ENCODE data around the gene MAL. TPM values are rescaled to one million over a fixed set of nuclear protein-coding genes. Genes with fewer than 3 reads are reported as not detected.

The MAL gene
- total and polyA plus RNA-seq, 2 of the 4 experiments (the other 2 are of a cell fraction): not detected

GRCh38 chr2:95052804-95053479, 27.4 kb downstream of the MAL start:
- H3K4me2 ChIP-seq (ENCODE audit: low read depth, low read length): no peak overlapping the region
- no peak for TF ChIP-seq RFX5 (IDR thresholded peaks at IDR 0.05; ENCODE audit: low read depth, low read length)
- no peak for TF ChIP-seq MXI1 (IDR thresholded peaks at IDR 0.05; ENCODE audit: borderline replicate concordance, low read depth, low read length)
- TF ChIP-seq, protein P1, sequence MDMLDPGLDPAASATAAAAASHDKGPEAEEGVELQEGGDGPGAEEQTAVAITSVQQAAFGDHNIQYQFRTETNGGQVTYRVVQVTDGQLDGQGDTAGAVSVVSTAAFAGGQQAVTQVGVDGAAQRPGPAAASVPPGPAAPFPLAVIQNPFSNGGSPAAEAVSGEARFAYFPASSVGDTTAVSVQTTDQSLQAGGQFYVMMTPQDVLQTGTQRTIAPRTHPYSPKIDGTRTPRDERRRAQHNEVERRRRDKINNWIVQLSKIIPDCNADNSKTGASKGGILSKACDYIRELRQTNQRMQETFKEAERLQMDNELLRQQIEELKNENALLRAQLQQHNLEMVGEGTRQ (IDR thresholded peaks at IDR 0.05; ENCODE audit: low read depth, low read length): no peak
- no peak for TF ChIP-seq MAZ (IDR thresholded peaks at IDR 0.05; ENCODE audit: borderline replicate concordance, low read depth, low read length)
- no peak for TF ChIP-seq ELK1 (IDR thresholded peaks at IDR 0.05; ENCODE audit: borderline replicate concordance, low read depth, low read length)
- no peak for TF ChIP-seq POLR2A (IDR thresholded peaks at IDR 0.05; ENCODE audit: low read depth, low read length)
- no peak for TF ChIP-seq CHD1 (IDR thresholded peaks at IDR 0.05; ENCODE audit: low read depth, low read length)
- no peak for TF ChIP-seq NFE2L2 (IDR thresholded peaks at IDR 0.05; ENCODE audit: low read depth, low read length)
- no peak for TF ChIP-seq FOS (IDR thresholded peaks at IDR 0.05; ENCODE audit: low read depth, low read length)
- TF ChIP-seq BHLHE40 (IDR thresholded peaks at IDR 0.05; ENCODE audit: low read depth, low read length): no peak
- TF ChIP-seq RCOR1 (IDR thresholded peaks at IDR 0.05; ENCODE audit: insufficient replicate concordance, low read length): no peak
- no peak for TF ChIP-seq CEBPB (IDR thresholded peaks at IDR 0.05; ENCODE audit: low read depth, low read length)
- TF ChIP-seq RAD21 (IDR thresholded peaks at IDR 0.05; ENCODE audit: low read length): no peak
- TF ChIP-seq, protein P2, sequence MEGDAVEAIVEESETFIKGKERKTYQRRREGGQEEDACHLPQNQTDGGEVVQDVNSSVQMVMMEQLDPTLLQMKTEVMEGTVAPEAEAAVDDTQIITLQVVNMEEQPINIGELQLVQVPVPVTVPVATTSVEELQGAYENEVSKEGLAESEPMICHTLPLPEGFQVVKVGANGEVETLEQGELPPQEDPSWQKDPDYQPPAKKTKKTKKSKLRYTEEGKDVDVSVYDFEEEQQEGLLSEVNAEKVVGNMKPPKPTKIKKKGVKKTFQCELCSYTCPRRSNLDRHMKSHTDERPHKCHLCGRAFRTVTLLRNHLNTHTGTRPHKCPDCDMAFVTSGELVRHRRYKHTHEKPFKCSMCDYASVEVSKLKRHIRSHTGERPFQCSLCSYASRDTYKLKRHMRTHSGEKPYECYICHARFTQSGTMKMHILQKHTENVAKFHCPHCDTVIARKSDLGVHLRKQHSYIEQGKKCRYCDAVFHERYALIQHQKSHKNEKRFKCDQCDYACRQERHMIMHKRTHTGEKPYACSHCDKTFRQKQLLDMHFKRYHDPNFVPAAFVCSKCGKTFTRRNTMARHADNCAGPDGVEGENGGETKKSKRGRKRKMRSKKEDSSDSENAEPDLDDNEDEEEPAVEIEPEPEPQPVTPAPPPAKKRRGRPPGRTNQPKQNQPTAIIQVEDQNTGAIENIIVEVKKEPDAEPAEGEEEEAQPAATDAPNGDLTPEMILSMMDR (conservative IDR thresholded peaks at IDR 0.05; ENCODE audit: low read depth, low read length): no peak
- no peak for TF ChIP-seq SMC3 (IDR thresholded peaks at IDR 0.05; ENCODE audit: low read depth, low read length)
- no peak for TF ChIP-seq MAFK (IDR thresholded peaks at IDR 0.05; ENCODE audit: low read depth, low read length)
- no peaks in the 10 kb centered on the region for H3K36me3 ChIP-seq (ENCODE audit: control insufficient read depth, insufficient read depth, low read length)
- no peak overlapping the region for H2BK15ac ChIP-seq (ENCODE audit: low read depth, low read length)
- no peak for ATAC-seq (ENCODE audit: low read depth)
- no peaks in the 10 kb centered on the region for H3K79me1 ChIP-seq (ENCODE audit: low read depth in 1 of 2, low read length in 2 of 2)
- H4K8ac ChIP-seq (ENCODE audit: low read depth in 2 of 2, low read length in 2 of 2): no peak overlapping the region
- BruUV-seq (replicated peaks): no TSS peak
- no peaks in the 10 kb centered on the region for H3K9me3 ChIP-seq (ENCODE audit: control insufficient read depth, insufficient read depth, low read length)
- H2BK120ac ChIP-seq (ENCODE audit: low read depth, low read length): no peak overlapping the region
- H3K27me3 ChIP-seq (ENCODE audit: control insufficient read depth, insufficient read depth, low read length): peaks cover 35% of the 10 kb centered on the region; the same call in 1 of the 2 replicates
- H3K56ac ChIP-seq (ENCODE audit: extremely low read depth, insufficient read depth, low read length): no peak overlapping the region
- no peak overlapping the region for H3K27ac ChIP-seq (ENCODE audit: insufficient read depth, low read length)
- ChIA-PET POLR2A (ENCODE audit: unreplicated experiment) (no interaction called here), CTCF (no interaction called here)
- WGBS, 2 experiments (ENCODE audit: extremely low coverage in 2 of 2, insufficient read length in 1 of 2): 72% methylated on average over 5 of the region's 13 CpGs; no CpG with 5 or more reads in 1 of the 2 experiments
- no peak overlapping the region for H3K14ac ChIP-seq (replicated peaks; ENCODE audit: low read depth, low read length)
- dilution Hi-C loops (cut with HindIII; ENCODE audit: low sequenced_read_pairs, unreplicated experiment): no loop called here
- peak overlapping the region; percentile 49 for H2AFZ ChIP-seq (replicated peaks; ENCODE audit: low read length, poor library complexity)
- H4K20me1 ChIP-seq (ENCODE audit: insufficient read depth, low read length): no peaks in the 10 kb centered on the region
- H2BK20ac ChIP-seq (ENCODE audit: low read depth, low read length): no peak overlapping the region
- no peak overlapping the region for H4K5ac ChIP-seq (ENCODE audit: low read depth, low read length)
- no peak overlapping the region for H4K91ac ChIP-seq (ENCODE audit: insufficient read depth, low read depth, low read length)
- H3K9me1 ChIP-seq (ENCODE audit: insufficient read depth, low read length): no peaks in the 10 kb centered on the region
- H2AK5ac ChIP-seq (ENCODE audit: low read depth, low read length): no peak overlapping the region
- peaks cover 7% of the 10 kb centered on the region; the same call in 1 of the 2 replicates for H3K4me1 ChIP-seq (ENCODE audit: control insufficient read depth, insufficient read depth, low read length)
- intact Hi-C loops (cut with micrococcal nuclease): loop anchor here (1.0 kb wide), 1 partner anchor 31 kb away; no protein-coding TSS in a partner anchor
- H3K23ac ChIP-seq (ENCODE audit: low read depth, low read length): no peak overlapping the region
- no peak overlapping the region for H3K4me3 ChIP-seq (ENCODE audit: insufficient read depth, low read depth, low read length)
- DNase-seq: no peak
- H3K4ac ChIP-seq (ENCODE audit: low read depth, low read length): no peak overlapping the region
- H2BK5ac ChIP-seq (ENCODE audit: low read depth, low read length, poor library complexity, severe bottlenecking): no peak overlapping the region
- no peak overlapping the region for H3K9ac ChIP-seq (ENCODE audit: low read depth, low read length)
- no peak overlapping the region for H3K18ac ChIP-seq (ENCODE audit: low read depth, low read length)
- in situ Hi-C loops (cut with MboI; ENCODE audit: low sequenced_read_pairs): no loop called here
- H2AK9ac ChIP-seq (replicated peaks; ENCODE audit: low read depth, low read length, poor library complexity): no peak overlapping the region

All from IMR-90 (cell line).